HPDE6-E6E7 (cell line): ENCODE results near the gene CARD10.
A peak's percentile ranks its signal among the peaks of the same experiment; 100 is the strongest.
"Not testable (repeated sequence)": the region's sequence is repeated elsewhere in the genome, so short reads cannot be mapped to it uniquely, and the experiment has no call there.

Source experiments
- DNase-seq: peaks from one replicate; pipeline ENCODE4 v3.0.0; 2011; ENCODE audit warnings: missing footprints; ENCODE audit errors: extremely low spot score

The CARD10 gene

GRCh38 chr22:37553725-37554124 is 34.5 kb upstream of the CARD10 start:
- DNase-seq = no peak

- no peak for DNase-seq
Measured at GRCh38 chr22:37552524-37553163, 33.4 kb upstream of the CARD10 start.

- no peak for DNase-seq
Measured at GRCh38 chr22:37551981-37552380, 32.8 kb upstream of the CARD10 start.

GRCh38 chr22:37550921-37551320 is 31.7 kb upstream of the CARD10 start:
- not testable (repeated sequence) for DNase-seq

- no peak for DNase-seq
Measured at GRCh38 chr22:37549704-37550059, 30.5 kb upstream of the CARD10 start.

- no peak for DNase-seq
Measured at GRCh38 chr22:37547251-37547741, 28.1 kb upstream of the CARD10 start.

- DNase-seq = no peak
Measured at GRCh38 chr22:37546437-37547250, 27.4 kb upstream of the CARD10 start.

- DNase-seq = no peak
Measured at GRCh38 chr22:37545703-37546436, 26.7 kb upstream of the CARD10 start.

GRCh38 chr22:37544955-37545702 is 25.9 kb upstream of the CARD10 start:
- no peak for DNase-seq

GRCh38 chr22:37542959-37543358 is 23.7 kb upstream of the CARD10 start:
- DNase-seq = no peak

GRCh38 chr22:37542416-37542815 is 23.2 kb upstream of the CARD10 start:
- not testable (repeated sequence) for DNase-seq

- not testable (repeated sequence) for DNase-seq
Measured at GRCh38 chr22:37539790-37540189, 20.6 kb upstream of the CARD10 start.

- DNase-seq = peak; percentile 88
Measured at GRCh38 chr22:37538590-37539357, 19.6 kb upstream of the CARD10 start.

- DNase-seq = no peak
Measured at GRCh38 chr22:37535159-37535558, 15.9 kb upstream of the CARD10 start.

GRCh38 chr22:37534445-37534844 is 15.2 kb upstream of the CARD10 start:
- DNase-seq = no peak

- no peak for DNase-seq
Measured at GRCh38 chr22:37533995-37534394, 14.8 kb upstream of the CARD10 start.

GRCh38 chr22:37529652-37530345 is 10.6 kb upstream of the CARD10 start:
- DNase-seq = no peak

- DNase-seq = not testable (repeated sequence)
Measured at GRCh38 chr22:37527952-37528351, 8.7 kb upstream of the CARD10 start.

- DNase-seq = not testable (repeated sequence)
Measured at GRCh38 chr22:37527081-37527752, 8.0 kb upstream of the CARD10 start.

- peak; percentile 64 for DNase-seq
Measured at GRCh38 chr22:37526376-37526775, 7.2 kb upstream of the CARD10 start.
